ENCODE data around the gene ACSM4.
"Not testable (repeated sequence)": the region's sequence is repeated elsewhere in the genome, so short reads cannot be mapped to it uniquely, and the experiment has no call there.

The ACSM4 gene, protein sequence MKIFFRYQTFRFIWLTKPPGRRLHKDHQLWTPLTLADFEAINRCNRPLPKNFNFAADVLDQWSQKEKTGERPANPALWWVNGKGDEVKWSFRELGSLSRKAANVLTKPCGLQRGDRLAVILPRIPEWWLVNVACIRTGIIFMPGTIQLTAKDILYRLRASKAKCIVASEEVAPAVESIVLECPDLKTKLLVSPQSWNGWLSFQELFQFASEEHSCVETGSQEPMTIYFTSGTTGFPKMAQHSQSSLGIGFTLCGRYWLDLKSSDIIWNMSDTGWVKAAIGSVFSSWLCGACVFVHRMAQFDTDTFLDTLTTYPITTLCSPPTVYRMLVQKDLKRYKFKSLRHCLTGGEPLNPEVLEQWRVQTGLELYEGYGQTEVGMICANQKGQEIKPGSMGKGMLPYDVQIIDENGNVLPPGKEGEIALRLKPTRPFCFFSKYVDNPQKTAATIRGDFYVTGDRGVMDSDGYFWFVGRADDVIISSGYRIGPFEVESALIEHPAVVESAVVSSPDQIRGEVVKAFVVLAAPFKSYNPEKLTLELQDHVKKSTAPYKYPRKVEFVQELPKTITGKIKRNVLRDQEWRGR

DNA sequence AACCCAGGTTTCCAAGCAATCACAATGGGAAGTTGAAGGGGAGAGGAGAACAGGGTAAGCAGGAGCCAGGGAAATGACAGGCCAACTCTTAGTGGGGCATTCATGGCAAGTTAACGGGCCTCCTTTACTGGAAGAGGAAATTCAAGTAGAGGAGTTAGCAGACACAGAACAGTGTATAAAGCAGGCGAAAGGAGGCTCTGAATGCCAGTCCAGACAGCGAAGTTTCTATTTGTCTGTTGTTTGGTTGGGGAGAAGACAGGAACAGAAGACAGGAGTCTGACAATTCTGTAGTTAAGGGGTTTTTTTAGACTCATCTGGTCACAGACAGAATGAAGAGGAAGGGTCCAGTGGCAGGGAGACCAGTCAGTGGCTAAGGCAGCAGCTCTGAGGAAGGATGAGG, at the start of gene ACSM4:
Gene ACSM4, plus strand, starts transcription at position 301 of the 400 bp plus-strand sequence. CDS start 260 bp downstream, outside the sequence.
- DNase-seq (ENCODE audit: low read depth in 2 of 3, low spot score in 2 of 3) = no peak

DNA sequence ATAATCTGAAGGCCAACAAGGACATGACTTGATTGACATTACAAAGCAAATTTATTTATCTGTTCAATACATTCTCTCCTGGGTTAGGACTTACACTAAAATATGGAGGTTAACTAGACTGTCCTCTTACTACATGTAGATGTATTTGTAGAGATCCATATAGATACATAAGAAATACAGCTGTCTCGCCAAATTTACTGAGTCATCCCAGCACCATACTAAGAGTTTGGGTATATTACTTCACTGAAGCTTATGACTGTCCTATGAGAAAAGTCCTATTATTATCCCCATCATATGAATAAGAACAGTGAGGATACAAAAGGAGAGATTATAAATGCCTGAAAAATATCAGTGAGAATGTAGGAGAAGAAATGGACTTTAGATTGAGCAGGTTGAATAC, 44.8 kb upstream of the ACSM4 start:
- DNase-seq (ENCODE audit: low read depth in 2 of 3, low spot score in 2 of 3) = no peak

DNA sequence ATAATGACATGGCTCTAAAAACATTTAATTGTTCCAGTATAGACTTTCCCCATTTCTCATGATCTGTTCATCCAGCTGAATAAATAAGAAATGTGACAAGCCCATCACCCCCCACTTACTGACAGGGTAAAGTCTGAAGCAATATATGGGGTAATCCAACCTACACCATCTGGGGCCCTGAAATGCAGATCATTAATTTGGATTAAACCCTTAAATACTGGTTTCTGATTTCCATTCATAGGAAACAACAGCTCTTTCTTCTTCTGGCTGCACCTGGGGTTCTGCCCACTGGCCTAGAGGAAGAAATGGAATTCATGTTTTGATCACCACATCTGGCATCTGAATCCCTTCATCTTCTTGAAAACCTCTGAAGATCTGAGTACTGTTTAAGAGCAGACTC, 39.3 kb upstream of the ACSM4 start:
- no peak for DNase-seq (ENCODE audit: low read depth in 2 of 3, low spot score in 2 of 3)

DNA sequence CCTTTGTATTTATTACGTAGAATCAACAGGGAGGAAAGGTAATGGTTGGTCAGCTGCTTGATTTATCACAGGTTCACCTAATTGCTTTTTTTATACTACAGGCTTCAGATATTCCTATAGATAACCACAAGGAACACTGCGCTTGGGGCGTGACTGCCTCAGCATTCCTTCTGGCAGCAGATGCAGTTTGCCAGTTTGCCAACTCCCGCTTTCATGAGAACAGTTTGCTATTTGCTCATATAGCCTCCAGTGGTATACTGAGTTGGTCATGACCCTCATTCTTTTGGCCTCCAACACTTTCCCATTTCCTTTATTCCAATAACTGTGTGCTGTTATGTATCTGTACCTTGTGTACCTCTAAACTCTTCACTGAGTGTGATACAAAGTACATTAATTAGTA, 38.6 kb upstream of the ACSM4 start:
- DNase-seq (ENCODE audit: low read depth in 2 of 3, low spot score in 2 of 3) = no peak

DNA sequence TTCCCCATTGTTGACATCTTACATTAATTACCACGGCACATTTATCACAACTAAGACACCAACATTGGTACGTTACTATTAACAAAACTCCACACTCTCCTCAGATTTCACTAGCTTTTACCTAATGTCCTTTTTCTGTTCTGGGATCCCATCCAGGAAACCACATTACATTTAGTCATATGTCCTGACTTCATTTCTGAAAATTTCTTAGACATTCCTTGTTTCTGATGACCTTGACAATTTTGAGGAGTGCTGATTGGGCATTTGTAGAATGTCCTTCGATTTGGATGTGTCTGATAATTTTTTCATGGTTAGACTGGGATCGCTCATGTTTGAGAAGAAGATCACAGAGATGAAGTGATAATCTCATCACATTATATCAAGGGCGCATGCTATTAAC, 34.6 kb upstream of the ACSM4 start:
- no peak for DNase-seq (ENCODE audit: low read depth in 2 of 3, low spot score in 2 of 3)

DNA sequence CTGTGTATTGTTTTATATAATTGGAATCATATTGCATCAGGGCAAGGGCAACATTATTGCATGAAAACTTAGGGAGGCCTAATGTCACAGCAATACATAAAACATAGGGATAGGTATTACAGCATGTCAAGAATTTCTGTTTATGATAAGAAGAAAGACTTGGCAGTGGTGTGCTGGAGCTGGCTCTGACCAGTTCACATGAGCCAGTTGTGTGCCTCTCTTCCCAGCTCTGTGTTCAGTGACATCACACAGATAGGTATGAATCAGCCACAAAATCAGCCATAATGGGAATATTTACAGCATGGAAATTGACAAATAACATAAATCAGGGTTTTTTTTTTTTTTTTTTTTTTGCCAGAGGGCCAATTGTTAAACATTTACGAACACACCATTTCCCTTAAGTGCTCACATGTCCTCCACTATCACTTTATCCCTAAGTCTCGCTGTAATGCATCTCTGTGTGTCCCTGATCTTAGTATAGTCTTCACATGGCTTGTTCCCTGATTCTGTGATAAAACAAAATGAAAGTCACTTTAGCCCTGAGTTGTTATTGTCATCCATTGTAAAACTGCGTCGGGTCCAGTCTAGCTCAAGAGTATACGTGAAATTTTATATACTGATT, 31.9 kb upstream of the ACSM4 start:
- no peak for DNase-seq (ENCODE audit: low read depth in 2 of 3, low spot score in 2 of 3)

DNA sequence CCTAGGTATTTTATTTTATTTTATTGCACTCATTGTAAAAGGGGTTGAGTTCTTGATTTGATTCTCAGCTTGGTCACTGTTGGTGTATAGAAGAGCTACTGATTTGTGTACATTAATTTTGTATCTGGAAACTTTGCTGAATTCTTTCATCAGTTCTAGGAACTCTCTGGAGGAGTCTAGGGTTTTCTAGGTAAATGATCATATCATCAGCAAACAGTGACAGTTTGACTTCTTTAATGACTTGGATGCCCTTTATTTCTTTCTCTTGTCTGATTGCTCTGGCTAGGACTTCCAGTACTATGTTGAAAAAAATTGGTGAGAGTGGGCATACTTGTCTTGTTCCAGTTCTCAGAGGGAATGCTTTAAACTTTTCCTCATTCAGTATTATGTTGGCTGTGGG, 28.4 kb upstream of the ACSM4 start:
- DNase-seq (ENCODE audit: low read depth in 2 of 3, low spot score in 2 of 3) = not testable (repeated sequence)

DNA sequence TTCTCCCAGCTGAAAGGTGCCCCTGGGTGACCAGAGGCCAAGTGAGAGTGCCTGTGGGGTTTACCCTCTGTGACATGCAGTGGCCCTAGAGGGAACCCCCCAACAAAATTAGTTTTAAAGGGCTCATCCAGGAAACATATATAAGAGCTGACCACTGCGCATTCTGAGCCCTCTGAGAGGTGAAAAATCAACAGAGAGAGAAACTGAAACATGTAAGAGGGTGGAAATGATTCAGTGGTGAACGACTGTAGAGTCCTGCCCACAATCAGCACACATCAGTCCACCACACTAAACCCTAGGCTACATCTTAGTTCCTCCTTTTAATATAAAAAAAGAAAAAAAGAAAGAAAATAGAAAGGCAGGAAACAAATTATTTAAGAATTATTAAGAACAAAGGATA, 21.0 kb upstream of the ACSM4 start:
- no peak for DNase-seq (ENCODE audit: low read depth in 2 of 3, low spot score in 2 of 3)

DNA sequence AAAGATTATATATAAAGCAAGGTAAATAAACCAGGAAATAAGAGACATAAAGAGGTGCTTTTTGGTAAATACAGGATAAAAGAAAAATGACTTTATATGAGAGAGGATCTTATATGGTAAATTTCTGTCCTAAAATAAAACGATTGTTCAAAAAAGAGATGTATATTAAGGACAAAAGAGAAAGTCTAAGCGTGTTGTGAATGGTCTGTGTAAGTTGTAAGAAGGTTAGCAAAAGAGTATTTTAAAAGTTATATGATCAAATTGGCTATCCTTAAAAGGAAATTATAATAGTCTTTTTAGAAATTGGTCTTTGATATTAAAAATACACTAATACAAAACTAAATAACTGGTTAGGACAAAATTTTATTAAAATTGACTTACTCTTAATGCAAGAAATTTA, 14.1 kb upstream of the ACSM4 start:
- no peak for DNase-seq (ENCODE audit: low read depth in 2 of 3, low spot score in 2 of 3)

DNA sequence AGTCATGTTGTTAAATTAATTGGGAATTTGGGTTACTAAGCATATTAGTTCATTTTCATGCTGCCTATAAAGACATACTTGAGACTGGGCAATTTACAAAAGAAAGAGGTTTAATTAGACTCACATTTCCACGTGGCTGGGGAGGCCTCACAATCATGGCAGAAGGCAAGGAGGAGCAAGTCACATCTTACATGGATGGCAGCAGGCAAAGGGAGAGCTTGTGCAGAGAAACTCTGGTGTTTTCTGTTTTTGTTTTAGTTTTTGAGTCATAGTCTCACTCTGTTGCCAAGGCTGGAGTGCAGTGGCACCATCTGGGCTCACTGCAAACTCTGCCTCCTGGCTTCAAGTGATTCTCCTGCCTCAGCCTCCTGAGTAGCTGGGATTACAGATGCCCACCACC, 13.3 kb upstream of the ACSM4 start:
- DNase-seq (ENCODE audit: low read depth in 2 of 3, low spot score in 2 of 3) = not testable (repeated sequence)

DNA sequence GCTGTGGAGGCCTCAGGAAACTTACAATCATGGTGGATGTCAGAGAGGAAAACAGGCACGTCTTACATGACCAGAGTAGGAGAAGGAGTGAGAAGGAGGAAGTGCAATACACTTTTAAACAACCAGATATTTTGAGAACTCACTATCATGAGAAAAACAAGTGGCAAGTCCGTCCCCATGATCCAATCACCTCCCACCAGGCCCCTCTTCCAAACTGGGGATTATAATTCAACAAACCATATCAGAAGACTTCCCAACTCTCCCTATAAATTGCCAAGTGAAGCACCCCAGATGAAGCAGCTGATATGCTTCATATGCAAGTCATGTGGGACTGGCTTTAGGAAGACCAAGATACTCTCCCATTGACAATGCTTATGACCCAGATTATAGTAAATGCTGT, 11.6 kb upstream of the ACSM4 start:
- no peak for DNase-seq (ENCODE audit: low read depth in 2 of 3, low spot score in 2 of 3)

DNA sequence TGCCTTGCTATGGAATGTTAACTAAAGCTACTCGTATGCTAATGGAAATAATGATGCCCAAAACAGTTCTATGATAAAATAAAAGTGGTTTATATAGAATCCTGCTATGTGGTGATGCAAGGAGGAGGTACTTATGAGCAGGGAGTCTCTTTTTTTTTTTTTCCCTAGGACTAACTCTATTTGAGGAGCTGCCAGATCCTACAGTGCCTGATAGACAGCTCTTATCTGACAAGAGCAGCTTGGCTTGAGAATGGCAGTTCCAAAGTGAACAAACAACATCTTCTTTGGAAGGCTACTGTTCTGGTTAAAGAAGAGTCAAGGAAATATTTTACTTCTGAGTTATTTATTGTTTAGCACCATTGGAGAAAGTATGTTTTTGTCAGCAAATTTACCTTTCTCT, 10.2 kb upstream of the ACSM4 start:
- no peak for DNase-seq (ENCODE audit: low read depth in 2 of 3, low spot score in 2 of 3)

DNA sequence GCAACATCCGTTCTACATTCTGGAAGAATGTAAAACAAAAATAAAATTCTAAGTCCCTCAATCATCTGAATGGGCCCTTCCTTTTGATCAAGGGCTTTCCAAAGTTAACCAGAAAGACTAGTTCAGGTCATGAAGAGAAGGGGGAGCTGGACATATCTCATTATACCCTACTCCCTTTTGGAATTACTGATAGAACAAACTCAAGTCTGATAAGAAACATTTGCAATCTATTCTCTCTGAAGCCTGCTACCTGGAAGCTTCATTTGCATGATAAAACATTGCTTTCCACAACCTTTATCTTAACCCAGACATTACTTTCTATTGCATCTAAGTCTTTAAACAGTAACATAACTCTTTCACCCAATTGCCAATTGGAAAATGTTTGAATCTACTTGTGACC, 8.3 kb upstream of the ACSM4 start:
- no peak for DNase-seq (ENCODE audit: low read depth in 2 of 3, low spot score in 2 of 3)

DNA sequence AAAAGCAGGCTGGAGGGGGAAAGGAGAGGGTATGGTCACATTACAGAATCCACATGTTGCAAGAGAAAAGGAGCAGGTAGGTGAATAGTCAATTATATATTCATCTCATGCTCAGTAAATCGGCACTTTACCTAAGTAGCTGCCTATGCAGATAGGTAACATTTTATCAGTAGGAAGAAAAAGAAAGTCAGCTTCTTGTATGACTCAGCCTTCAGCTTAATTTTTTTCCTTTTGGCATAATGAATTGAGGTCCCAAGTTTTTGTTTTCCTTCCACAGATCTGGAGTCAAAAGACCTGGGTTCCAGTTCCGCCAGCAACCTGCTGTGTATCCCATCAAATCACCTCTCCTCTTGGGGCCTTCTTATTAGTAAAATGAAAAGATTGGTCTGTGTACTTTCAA, 6.0 kb upstream of the ACSM4 start:
- no peak for DNase-seq (ENCODE audit: low read depth in 2 of 3, low spot score in 2 of 3)

DNA sequence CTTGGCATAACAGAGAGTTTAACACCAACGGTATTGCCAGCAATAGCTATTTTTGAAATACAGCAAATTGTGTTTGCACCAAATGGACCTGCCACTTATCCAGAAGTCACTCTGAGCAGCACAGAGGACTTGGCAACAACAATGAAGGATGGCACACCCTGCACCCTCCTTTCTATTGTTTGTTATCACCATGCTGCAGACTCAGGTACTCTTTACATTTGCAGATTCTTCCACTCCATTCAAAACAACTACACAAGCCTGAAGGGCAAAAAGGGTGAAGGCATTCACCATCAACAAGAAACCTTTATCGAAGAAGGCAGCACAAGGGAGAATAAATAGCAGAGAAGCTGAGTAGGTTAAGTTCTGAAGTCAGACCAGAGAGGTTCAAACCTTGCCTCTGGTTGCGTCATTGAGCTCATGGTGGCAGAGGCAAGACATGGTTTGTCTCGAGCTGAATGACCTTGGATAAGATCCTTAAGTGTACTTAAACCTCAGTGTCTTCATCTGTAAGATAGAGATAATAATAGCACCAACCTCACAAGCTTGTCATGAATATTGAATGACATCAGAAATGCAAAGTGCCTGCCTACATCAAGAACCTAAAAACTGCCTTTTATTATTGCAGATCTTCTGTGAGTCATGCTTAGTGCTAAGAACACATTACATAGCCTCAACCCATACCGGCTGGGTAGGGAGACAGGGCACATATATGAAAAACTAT, 1.4 kb upstream of the ACSM4 start:
- DNase-seq (ENCODE audit: low read depth in 2 of 3, low spot score in 2 of 3) = no peak

DNA sequence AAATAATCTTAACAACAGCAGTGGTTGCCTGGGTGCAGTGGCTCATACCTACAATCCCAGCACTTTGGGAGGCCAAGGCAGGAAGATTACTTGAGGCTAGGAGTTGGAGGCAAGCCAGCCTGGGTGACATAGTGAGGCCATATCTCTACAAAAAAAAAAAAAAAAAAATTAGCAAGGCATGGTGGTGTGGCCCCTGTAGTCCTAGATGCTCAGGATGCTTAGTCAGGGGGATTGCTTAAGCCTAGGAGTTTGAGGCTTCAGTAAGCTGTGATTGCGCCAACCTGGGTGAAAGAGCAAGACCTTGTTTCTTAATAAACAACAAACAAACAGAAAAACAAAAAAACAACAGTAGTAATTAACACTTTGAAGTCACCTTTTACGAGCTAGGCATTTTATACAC, 642 bp upstream of the ACSM4 start:
- DNase-seq (ENCODE audit: low read depth in 2 of 3, low spot score in 2 of 3) = no peak

DNA sequence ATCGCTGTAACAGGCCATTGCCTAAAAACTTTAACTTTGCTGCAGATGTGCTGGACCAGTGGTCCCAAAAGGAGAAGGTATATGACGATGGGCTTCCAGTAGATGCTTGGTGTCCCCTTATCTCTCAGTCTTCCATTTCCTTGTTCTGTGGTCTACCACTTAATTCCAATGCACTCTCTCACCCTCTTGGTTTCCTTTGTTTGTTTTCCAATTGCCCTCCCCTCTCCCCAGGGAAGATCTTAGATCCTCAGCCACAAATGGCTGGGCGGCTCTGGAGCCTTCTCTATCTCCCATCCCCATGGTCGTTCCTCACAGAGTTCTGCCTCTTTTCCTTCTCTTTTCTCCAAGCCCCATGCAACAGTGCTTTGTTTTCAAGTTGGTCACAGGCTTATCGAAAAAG, 584 bp downstream of the ACSM4 start:
- no peak for DNase-seq (ENCODE audit: low read depth in 2 of 3, low spot score in 2 of 3)

DNA sequence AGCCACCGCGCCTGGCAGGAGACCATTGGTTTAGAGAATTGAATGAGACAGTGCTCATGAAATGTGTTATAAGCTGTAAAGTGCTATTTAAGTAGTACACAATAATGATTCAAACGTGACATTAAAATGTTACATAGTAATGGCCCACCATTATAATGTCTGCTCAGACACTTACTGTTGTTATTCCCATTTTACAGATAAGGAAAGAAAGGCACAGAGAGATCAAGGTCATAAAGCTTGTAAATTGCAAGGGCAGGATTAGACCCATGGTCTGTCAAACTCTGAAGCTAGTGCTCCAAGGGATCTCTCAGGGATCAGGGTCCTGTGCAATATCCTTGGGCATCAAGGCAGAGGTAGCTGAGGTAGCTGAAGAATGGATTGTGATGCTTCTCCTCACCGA, 6.2 kb downstream of the ACSM4 start:
- no peak for DNase-seq (ENCODE audit: low read depth in 2 of 3, low spot score in 2 of 3)

DNA sequence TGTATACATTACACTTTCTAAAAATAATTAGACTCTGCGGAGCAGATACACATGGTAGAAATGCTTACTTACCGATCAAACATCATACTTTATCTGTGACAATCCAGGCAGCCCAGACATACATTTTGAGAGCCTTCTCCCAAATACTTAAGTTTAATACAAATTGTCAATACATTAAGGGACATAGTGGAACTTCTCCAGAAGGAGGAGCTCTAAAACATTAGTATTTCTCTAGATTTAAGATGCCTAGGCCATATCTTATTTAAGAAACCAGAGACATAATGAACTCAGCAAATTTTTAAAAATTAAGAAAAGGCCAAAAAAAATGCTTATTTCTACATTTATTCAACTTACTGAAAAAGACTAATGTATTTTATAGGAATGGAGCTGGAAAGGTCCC, 16.1 kb downstream of the ACSM4 start:
- DNase-seq (ENCODE audit: low read depth in 2 of 3, low spot score in 2 of 3) = no peak

DNA sequence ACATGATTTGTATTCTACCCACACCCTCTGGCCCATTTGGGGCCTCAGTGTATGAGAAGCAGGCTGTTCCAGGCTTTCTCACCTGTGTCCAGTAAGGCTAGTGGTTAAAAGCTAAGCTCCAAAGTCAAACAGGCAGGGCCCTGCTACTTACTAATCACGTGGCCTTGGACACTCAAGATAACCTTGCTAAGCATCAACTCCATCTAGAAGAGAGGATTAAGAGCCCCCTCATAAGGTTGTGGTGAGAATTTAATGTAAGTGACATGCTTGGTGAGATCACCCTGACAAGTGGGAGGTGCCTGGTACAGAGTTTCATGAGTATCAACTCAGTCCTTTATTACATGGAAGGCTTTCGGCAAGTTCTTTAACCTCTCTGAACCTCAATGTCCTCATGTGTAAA, 17.8 kb downstream of the ACSM4 start:
- DNase-seq (ENCODE audit: low read depth in 2 of 3, low spot score in 2 of 3) = no peak

DNA sequence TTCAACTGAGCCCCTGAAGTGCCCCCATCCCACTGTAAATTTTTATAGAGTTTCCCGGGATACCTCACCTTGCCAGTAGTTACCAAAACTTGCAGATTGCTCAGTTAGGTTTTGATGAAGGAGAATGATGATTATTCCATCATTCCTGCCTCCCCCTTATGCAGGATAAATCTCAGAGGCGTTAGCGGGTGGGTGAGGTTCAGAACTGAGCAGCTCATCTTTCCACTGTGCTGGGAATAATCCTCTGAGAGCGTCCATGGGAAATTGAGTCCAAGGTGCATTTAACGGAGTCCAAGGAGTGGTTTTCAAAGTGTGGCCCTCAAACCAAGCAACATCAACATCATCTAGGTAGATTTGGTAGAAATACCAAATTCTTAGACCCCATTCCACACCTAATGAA, 18.7 kb downstream of the ACSM4 start:
- DNase-seq (ENCODE audit: low read depth in 2 of 3, low spot score in 2 of 3) = no peak

DNA sequence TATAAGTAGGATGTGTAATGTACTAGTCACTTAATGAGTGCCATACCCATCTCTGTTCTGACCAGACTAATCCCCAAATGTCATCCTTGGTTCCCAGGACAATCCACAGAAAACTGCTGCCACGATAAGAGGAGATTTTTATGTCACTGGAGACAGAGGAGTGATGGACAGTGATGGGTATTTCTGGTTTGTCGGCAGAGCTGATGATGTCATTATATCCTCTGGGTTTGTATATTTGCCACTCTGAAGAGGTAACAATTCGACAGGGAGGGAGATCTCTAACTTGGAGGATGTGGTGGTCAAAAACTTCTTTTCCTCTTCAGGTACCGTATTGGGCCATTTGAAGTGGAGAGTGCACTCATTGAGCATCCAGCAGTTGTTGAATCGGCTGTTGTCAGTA, 20.3 kb downstream of the ACSM4 start:
- no peak for DNase-seq (ENCODE audit: low read depth in 2 of 3, low spot score in 2 of 3)
